ENCODE measurements around the gene TBC1D8.

TBC1D8 gene

GRCh38 chr2:101023327-101024107 lies 127.7 kb downstream of the TBC1D8 start:
- DNase-seq: no peak

- no peak for DNase-seq
Measured at GRCh38 chr2:101022221-101022620, 129.0 kb downstream of the TBC1D8 start.

GRCh38 chr2:101018934-101019333 lies 132.2 kb downstream of the TBC1D8 start:
- DNase-seq: no peak

GRCh38 chr2:101017371-101017770 lies 133.8 kb downstream of the TBC1D8 start:
- DNase-seq: no peak

GRCh38 chr2:101014264-101014857 lies 136.8 kb downstream of the TBC1D8 start:
- no peak for DNase-seq

- DNase-seq: peak in 1 of 2 experiments; percentile 9
Measured at GRCh38 chr2:101012706-101013181, 138.4 kb downstream of the TBC1D8 start.

- DNase-seq: no peak
Measured at GRCh38 chr2:101012054-101012705, 139.0 kb downstream of the TBC1D8 start.

GRCh38 chr2:101011152-101011551 lies 140.0 kb downstream of the TBC1D8 start:
- DNase-seq: no peak

- DNase-seq: no peak
Measured at GRCh38 chr2:101007415-101008345, 143.5 kb downstream of the TBC1D8 start.

GRCh38 chr2:101006065-101006715 lies 145.0 kb downstream of the TBC1D8 start:
- no peak for DNase-seq

GRCh38 chr2:101004620-101005325 lies 146.4 kb downstream of the TBC1D8 start:
- DNase-seq: no peak

- no peak for DNase-seq
Measured at GRCh38 chr2:101003278-101003775, 147.9 kb downstream of the TBC1D8 start.

- DNase-seq: no peak
Measured at GRCh38 chr2:101002562-101003277, 148.5 kb downstream of the TBC1D8 start.

GRCh38 chr2:101001691-101002561 lies 149.3 kb downstream of the TBC1D8 start, which contains the start of gene RPL31:
RPL31 (plus strand) TSS chr2:101002289; CDS start chr2:101002702, 413 bp downstream.
- DNase-seq: peak; percentile 93 to 96

GRCh38 chr2:100999995-101000394 lies 151.2 kb downstream of the TBC1D8 start:
- no peak for DNase-seq

GRCh38 chr2:100998235-100998573 lies 153.0 kb downstream of the TBC1D8 start:
- no peak for DNase-seq

GRCh38 chr2:100997509-100998234 lies 153.5 kb downstream of the TBC1D8 start:
- no peak for DNase-seq

- DNase-seq: no peak
Measured at GRCh38 chr2:100995309-100996075, 155.7 kb downstream of the TBC1D8 start.
